GM12878 (cell line): ENCODE data around the gene FBXO4.

ENCODE experiments used
- CHD4 ChIP-seq: fragments of 200-600 bp; sonication (generic); IDR thresholded peaks from 2 replicates; pipeline ENCODE4 v1.6.1; 2016; ENCODE audit warnings: mild to moderate bottlenecking
- CREB1 ChIP-seq: IDR thresholded peaks from 2 replicates; pipeline ENCODE4 v1.6.1; 2012; ENCODE audit warnings: low read depth, mild to moderate bottlenecking, inconsistent platforms
- CTCF ChIP-seq, 3 experiments: IDR thresholded peaks in 2 of 3; conservative IDR thresholded peaks in 1 of 3; 2 replicates each; pipeline ENCODE4 v1.5.1; 2011; ENCODE audit warnings: low read depth in 3 of 3, low read length in 3 of 3, mild to moderate bottlenecking in 3 of 3, control low read depth in 2 of 3, moderate library complexity in 2 of 3, inconsistent platforms in 1 of 3, mixed read lengths in 1 of 3; ENCODE audit not compliant: control insufficient read depth in 2 of 3, insufficient read depth in 1 of 3; ENCODE audit errors: extremely low read depth in 1 of 3
- DPF2 ChIP-seq: fragments of 450-650 bp; IDR thresholded peaks from 2 replicates; pipeline ENCODE4 v1.6.1; 2017; ENCODE audit warnings: mild to moderate bottlenecking
- POLR2A ChIP-seq: IDR thresholded peaks from 2 replicates; pipeline ENCODE4 v1.6.1; 2011; ENCODE audit warnings: low read depth, mild to moderate bottlenecking, low read length
- TARDBP ChIP-seq: IDR thresholded peaks from 2 replicates; pipeline ENCODE4 v1.6.1; 2016; ENCODE audit warnings: borderline replicate concordance

- TF ChIP-seq CTCF (IDR thresholded peaks at IDR 0.05 in 2 of 3, conservative IDR thresholded peaks at IDR 0.05 in 1 of 3; ENCODE audit: control insufficient read depth in 2 of 3, extremely low read depth in 1 of 3, insufficient read depth in 1 of 3, low read depth in 3 of 3, low read length in 3 of 3) (no peak), CHD4 (no peak), TARDBP (no peak), DPF2 (no peak), POLR2A (no peak), CREB1 (no peak)
Measured at GRCh38 chr5:41978676-41979075, 53.6 kb downstream of the FBXO4 start.
